Kidney epithelial cell (primary cell): ENCODE results near the gene TMTC1. TPM values are rescaled to one million over a fixed set of nuclear protein-coding genes. Genes with fewer than 3 reads are reported as not detected.

Experiments
- DNase-seq: peaks from one replicate; pipeline ENCODE4 v3.0.0-alpha.2; 2010; ENCODE audit warnings: low read depth
- H3K27me3 ChIP-seq: 2 replicates; pipeline ENCODE4 v1.6.0; 2011; ENCODE audit warnings: low read length; ENCODE audit not compliant: control insufficient read depth, insufficient read depth
- H3K36me3 ChIP-seq: 2 replicates; pipeline ENCODE4 v1.5.1; 2011; ENCODE audit warnings: low read length; ENCODE audit not compliant: control insufficient read depth, insufficient read depth
- H3K4me3 ChIP-seq: 2 replicates; pipeline ENCODE4 v1.5.1; 2011; ENCODE audit warnings: low read depth, mild to moderate bottlenecking, control low read depth, low read length
- total RNA-seq: library from RNA; depleted of rRNA; stranded (reverse); fragments of >200 nt; gene quantifications from 2 replicates; pipeline ENCODE4 v1.2.3, GENCODE V29; 2015
- TF ChIP-seq, protein P1 (sequence below): IDR thresholded peaks from 2 replicates; pipeline ENCODE4 v1.5.1; 2011; ENCODE audit warnings: mild to moderate bottlenecking, moderate library complexity, low read length, control low read depth, inconsistent platforms; ENCODE audit not compliant: insufficient read depth, poor library complexity, severe bottlenecking

TMTC1 gene
- total RNA-seq, 1 donor from 2014 or later, result 1.6 TPM

DNA sequence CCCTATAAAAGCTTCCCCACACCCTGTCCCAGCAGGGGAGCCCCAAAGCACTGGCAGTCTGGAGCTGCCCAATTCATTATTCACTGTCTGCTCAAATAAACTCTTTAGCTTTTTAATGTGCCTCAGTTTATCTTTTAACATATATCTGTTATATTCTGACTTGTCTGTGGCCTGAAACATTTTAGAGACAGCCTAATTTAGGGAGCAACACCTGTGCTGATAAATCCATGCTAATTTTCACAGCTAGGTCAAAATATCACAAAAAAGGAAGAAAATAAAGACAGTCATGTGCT lies 32.9 kb downstream of the TMTC1 start:
- Histone ChIP-seq H3K4me3 (no peak overlapping the region), H3K27me3 (no peaks in the 10 kb centered on the region), H3K36me3 (no peaks in the 10 kb centered on the region)
- DNase-seq, result no peak
- TF ChIP-seq, protein P1, sequence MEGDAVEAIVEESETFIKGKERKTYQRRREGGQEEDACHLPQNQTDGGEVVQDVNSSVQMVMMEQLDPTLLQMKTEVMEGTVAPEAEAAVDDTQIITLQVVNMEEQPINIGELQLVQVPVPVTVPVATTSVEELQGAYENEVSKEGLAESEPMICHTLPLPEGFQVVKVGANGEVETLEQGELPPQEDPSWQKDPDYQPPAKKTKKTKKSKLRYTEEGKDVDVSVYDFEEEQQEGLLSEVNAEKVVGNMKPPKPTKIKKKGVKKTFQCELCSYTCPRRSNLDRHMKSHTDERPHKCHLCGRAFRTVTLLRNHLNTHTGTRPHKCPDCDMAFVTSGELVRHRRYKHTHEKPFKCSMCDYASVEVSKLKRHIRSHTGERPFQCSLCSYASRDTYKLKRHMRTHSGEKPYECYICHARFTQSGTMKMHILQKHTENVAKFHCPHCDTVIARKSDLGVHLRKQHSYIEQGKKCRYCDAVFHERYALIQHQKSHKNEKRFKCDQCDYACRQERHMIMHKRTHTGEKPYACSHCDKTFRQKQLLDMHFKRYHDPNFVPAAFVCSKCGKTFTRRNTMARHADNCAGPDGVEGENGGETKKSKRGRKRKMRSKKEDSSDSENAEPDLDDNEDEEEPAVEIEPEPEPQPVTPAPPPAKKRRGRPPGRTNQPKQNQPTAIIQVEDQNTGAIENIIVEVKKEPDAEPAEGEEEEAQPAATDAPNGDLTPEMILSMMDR, result no peak

DNA sequence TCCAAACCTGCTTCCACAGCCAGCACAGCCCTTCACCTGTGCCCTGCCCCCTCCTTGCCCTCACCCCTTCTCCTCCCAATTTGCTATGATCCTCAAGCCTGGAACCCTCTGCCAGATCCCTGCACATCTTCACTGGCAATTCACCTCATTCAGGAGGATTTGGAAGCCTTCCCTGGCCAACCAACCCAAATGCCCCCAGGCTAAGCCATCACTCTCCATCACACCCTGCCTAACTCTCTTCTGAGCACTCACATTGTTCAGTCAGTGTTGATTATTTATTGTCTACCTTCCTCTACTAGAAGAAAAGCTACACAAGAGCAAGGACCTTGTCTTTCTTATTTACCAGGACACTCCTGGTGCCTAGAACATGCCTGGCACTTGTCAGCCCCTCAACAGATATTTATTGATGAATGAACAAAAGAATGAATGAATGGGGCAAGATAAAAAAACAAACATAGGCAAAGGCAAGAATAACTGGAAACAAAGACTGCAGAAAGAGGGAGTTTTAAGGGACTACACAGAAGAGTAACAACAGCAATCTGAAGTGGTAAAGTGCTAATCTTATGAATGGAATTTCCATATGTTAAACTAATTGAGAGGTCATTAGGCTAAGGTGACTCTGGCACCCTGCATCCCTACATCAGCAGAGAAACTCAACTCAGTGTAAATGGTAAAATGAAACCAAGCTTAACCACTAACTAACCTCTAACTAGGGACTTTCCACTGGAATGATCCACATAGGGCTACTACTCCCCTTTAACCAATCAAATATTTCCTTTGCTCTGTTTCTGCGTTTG lies 33.4 kb downstream of the TMTC1 start:
- H3K36me3 ChIP-seq, result no peaks in the 10 kb centered on the region
- H3K27me3 ChIP-seq, result no peaks in the 10 kb centered on the region
- no peak for DNase-seq
- H3K4me3 ChIP-seq, result no peak overlapping the region
- TF ChIP-seq, protein P1, result no peak

DNA sequence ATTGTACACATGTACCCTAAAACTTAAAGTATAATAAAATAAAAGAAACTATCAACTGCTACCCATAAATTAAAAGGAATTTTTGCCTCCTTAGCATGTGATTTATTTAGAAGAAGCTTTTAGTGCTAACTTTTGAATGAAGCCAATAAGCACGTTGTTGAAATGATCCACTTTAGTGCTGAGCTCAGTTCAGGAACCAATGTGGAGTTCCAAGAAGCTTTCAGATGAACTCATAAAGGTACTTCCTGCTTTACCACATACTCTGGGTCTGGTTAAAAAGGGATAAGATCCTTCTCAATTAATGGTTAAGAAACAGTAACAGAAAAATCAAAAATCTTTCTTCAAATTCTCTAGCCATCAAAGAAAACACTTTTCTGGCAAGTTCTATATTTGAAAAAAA lies 39.4 kb downstream of the TMTC1 start:
- H3K27me3 ChIP-seq, result no peaks in the 10 kb centered on the region
- no peak for DNase-seq
- TF ChIP-seq, protein P1, result no peak
- H3K36me3 ChIP-seq, result no peaks in the 10 kb centered on the region
- H3K4me3 ChIP-seq, result no peak overlapping the region

DNA sequence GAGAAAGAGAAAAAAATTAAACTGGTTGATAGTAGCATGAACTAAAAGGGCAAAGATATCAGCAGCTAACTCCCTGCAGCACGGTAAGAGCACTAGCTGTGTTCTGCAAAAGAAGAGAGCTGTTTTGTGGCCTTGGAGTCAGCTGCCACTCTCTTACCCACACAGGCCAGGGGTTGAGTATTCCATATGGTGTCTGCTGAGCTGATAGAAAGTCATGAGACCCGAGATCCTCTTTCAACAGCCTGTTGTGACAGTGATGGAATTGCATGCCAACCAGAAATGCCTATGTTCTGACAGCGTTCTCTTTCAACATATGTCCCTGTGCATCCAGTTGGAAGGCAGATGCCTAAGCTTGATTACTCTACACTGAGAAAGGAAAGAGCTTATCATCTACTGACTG lies 39.9 kb downstream of the TMTC1 start:
- Histone ChIP-seq H3K36me3 (no peaks in the 10 kb centered on the region), H3K4me3 (no peak overlapping the region), H3K27me3 (no peaks in the 10 kb centered on the region)
- no peak for DNase-seq
- TF ChIP-seq, protein P1, result no peak

DNA sequence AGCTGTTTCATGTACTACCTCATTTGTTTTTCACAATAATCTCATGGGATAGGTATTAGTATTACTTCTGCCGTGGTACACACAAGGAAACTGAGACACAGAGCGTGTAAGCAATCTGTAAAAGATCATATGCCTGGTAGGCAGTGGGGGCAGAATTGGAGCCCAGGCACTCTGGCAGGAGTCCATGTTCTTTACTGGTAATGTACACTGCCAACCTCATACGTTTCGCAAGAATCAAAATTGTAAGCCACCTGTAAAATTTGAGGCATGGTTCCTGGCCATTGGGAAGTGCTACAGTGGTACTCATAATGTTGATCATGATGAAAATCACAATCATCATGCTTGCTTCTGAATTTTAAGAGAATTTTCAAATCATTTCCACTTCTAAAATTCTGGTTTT lies 40.7 kb downstream of the TMTC1 start:
- no peak overlapping the region for H3K4me3 ChIP-seq
- H3K27me3 ChIP-seq, result no peaks in the 10 kb centered on the region
- TF ChIP-seq, protein P1, result no peak
- DNase-seq, result no peak
- no peaks in the 10 kb centered on the region for H3K36me3 ChIP-seq

DNA sequence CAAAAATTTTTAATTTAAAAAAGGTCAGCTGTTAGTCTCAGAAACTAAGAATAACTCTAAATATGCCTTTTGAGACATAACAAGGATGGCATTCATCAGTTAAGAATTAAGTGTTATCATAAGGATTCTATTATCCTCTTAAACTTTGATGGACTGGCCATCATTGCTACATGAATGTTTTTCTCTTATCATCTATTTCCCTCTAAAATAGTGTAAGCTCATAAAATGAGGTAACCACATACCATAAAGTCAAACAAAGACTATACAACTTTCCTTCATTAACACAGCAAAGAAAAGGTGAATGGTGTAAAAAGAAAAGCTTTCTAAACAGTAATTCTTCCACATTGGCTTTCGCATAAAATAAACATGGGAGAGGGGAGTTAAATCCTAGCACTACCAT lies 41.1 kb downstream of the TMTC1 start:
- Histone ChIP-seq H3K4me3 (no peak overlapping the region), H3K36me3 (no peaks in the 10 kb centered on the region), H3K27me3 (no peaks in the 10 kb centered on the region)
- DNase-seq, result no peak
- TF ChIP-seq, protein P1, result no peak
